Breast epithelium (tissue), 4 donors: ENCODE results near the gene EPHB3. TPM values are rescaled to one million over a fixed set of nuclear protein-coding genes. Genes with fewer than 3 reads are reported as not detected.
A peak's percentile ranks its signal among the peaks of the same experiment; 100 is the strongest.

Experiments used
- DNase-seq, 2 donors: peaks; one replicate each; pipeline ENCODE4 v3.0.0-alpha.2; 2019; ENCODE audit warnings: low spot score in 2 of 2
- H3K27ac ChIP-seq, 2 donors: fragments of 200-600 bp; sonication (generic) in 1 of 2; one replicate each; pipeline ENCODE4 v1.5.1; 2016 to 2019; ENCODE audit warnings: mild to moderate bottlenecking in 1 of 2
- H3K27me3 ChIP-seq, 2 donors: fragments of 200-600 bp; sonication (generic) in 1 of 2; one replicate each; pipeline versions ENCODE4 v1.5.1 to v1.6.0; 2017 to 2019; ENCODE audit warnings: control low read depth in 1 of 2, mild to moderate bottlenecking in 1 of 2
- H3K36me3 ChIP-seq: fragments of 200-600 bp; one replicate; pipeline ENCODE4 v1.5.1; 2019
- H3K4me1 ChIP-seq, 2 donors: fragments of 200-600 bp; sonication (generic); one replicate each; pipeline ENCODE4 v1.5.1; 2016 to 2019; ENCODE audit warnings: control low read depth in 1 of 2
- H3K4me3 ChIP-seq, 3 donors: fragments of 200-600 bp; sonication (generic); 1 replicate in 2 of 3; 2 replicates in 1 of 3; pipeline ENCODE4 v1.5.1; 2016 to 2019; ENCODE audit warnings: mild to moderate bottlenecking in 3 of 3, moderate library complexity in 2 of 3
- H3K9me3 ChIP-seq, 2 donors: fragments of 200-600 bp; sonication (generic) in 1 of 2; one replicate each; pipeline ENCODE4 v1.5.1; 2016 to 2019; ENCODE audit warnings: control low read depth in 1 of 2
- CTCF ChIP-seq, 3 donors: fragments of 450-650 bp; IDR thresholded peaks; one replicate each; pipeline ENCODE4 v1.5.1; 2016 to 2017; ENCODE audit warnings: antibody characterized with exemption in 3 of 3, mild to moderate bottlenecking in 3 of 3, moderate library complexity in 3 of 3
- POLR2A ChIP-seq: fragments of 450-650 bp; IDR thresholded peaks from one replicate; pipeline ENCODE4 v1.6.1; 2016; ENCODE audit warnings: antibody characterized with exemption, mild to moderate bottlenecking, moderate library complexity
- POLR2AphosphoS5 ChIP-seq, 3 donors: sonication (generic); formaldehyde crosslinking; IDR thresholded peaks; one replicate each; pipeline ENCODE4 v1.6.1; 2017; ENCODE audit warnings: antibody characterized with exemption in 3 of 3
- intact Hi-C: fragments of 100-400 bp; cut with DNase I; formaldehyde crosslinking; loops from one replicate; pipeline ENCODE4 v1.15.1; 2023; ENCODE audit warnings: low total_unique reads
- total RNA-seq, 3 donors: library from RNA; depleted of rRNA; stranded (reverse); fragments of >200 nt; gene quantifications; one replicate each; pipeline ENCODE4 v1.1.0, GENCODE V29; 2016

The EPHB3 gene
- total RNA-seq, 3 donors from 2014 or later = 0.32 to 25.3 (median 7.9) TPM

GRCh38 chr3:184560531-184560930 lies 1.1 kb upstream of the EPHB3 start:
- H3K9me3 ChIP-seq = no peaks in the 10 kb centered on the region
- H3K27ac ChIP-seq = peak overlapping the region in 1 of 2 donors; percentile 18
- H3K36me3 ChIP-seq = no peaks in the 10 kb centered on the region
- intact Hi-C loops = no loop called here
- peaks cover 0 to 14% of the 10 kb centered on the region in 2 donors for H3K4me1 ChIP-seq
- no peaks in the 10 kb centered on the region for H3K27me3 ChIP-seq
- H3K4me3 ChIP-seq = peak overlapping the region in 1 of 3 donors; percentile 87
- DNase-seq = peak in 1 of 2 donors; percentile 17
- TF ChIP-seq CTCF (IDR thresholded peaks at IDR 0.05) (no peak), POLR2AphosphoS5 (IDR thresholded peaks at IDR 0.05) (no peak), POLR2A (no peak)

- peaks cover 6 to 28% of the 10 kb centered on the region in 2 donors for H3K4me1 ChIP-seq
- H3K4me3 ChIP-seq = peak overlapping the region; percentile 54 to 87 (median 79)
- H3K36me3 ChIP-seq = no peaks in the 10 kb centered on the region
- TF ChIP-seq POLR2A (no peak), POLR2AphosphoS5 (IDR thresholded peaks at IDR 0.05) (no peak), CTCF (IDR thresholded peaks at IDR 0.05) (no peak)
- H3K27ac ChIP-seq = peak overlapping the region; percentile 93 to 96
- intact Hi-C loops = no loop called here
- DNase-seq = no peak
- H3K27me3 ChIP-seq = no peaks in the 10 kb centered on the region
- no peaks in the 10 kb centered on the region for H3K9me3 ChIP-seq
These were observed 610 bp downstream of the EPHB3 start for GRCh38 chr3:184561913-184562877.

GRCh38 chr3:184562878-184563560 lies 1.4 kb downstream of the EPHB3 start:
- peaks cover 6 to 36% of the 10 kb centered on the region in 2 donors for H3K4me1 ChIP-seq

GRCh38 chr3:184563561-184563925 lies 2.0 kb downstream of the EPHB3 start:
- peaks cover 11 to 41% of the 10 kb centered on the region in 2 donors for H3K4me1 ChIP-seq

More at GRCh38 chr3:184562878-184563560, 1.4 kb downstream of the EPHB3 start:
- Histone ChIP-seq H3K9me3 (no peaks in the 10 kb centered on the region), H3K27me3 (no peaks in the 10 kb centered on the region), H3K27ac (peak overlapping the region; percentile 93 to 96), H3K36me3 (no peaks in the 10 kb centered on the region), H3K4me3 (peak overlapping the region; percentile 54 to 87 (median 79))
- intact Hi-C loops = no loop called here
- DNase-seq = no peak
- TF ChIP-seq POLR2A = no peak
- TF ChIP-seq POLR2AphosphoS5 (IDR thresholded peaks at IDR 0.05) = no peak
- no peak for TF ChIP-seq CTCF (IDR thresholded peaks at IDR 0.05)

More at GRCh38 chr3:184563561-184563925, 2.0 kb downstream of the EPHB3 start:
- peak overlapping the region in 2 of 3 donors; percentile 79 to 87 for H3K4me3 ChIP-seq
- H3K27me3 ChIP-seq = no peaks in the 10 kb centered on the region
- DNase-seq = no peak
- no peaks in the 10 kb centered on the region for H3K9me3 ChIP-seq
- peak overlapping the region; percentile 93 to 96 for H3K27ac ChIP-seq
- no peaks in the 10 kb centered on the region for H3K36me3 ChIP-seq
- intact Hi-C loops = no loop called here
- TF ChIP-seq POLR2A (no peak), CTCF (IDR thresholded peaks at IDR 0.05) (no peak), POLR2AphosphoS5 (IDR thresholded peaks at IDR 0.05) (no peak)
